Measurements from ENCODE around the gene IL10RB.

DNA sequence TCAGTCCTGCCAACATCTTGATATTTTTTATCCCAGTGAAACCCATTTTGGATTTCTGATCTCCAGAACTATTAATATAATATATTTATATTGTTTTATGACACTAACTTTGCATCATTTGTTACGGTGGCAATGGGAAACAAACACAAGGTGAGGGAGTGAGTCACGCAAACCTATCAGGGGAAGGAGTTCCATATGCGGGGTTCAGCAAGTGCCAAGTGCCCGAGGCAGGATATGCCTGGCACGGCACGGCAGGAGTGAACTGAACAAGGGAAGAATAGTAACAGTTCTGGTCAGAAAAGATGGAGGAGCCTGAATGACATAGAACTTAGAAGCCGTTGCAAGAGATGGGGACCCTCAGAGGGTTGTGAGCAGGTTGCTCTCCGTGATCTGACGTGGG lies 7.7 kb upstream of the IL10RB start:
- no peak for TF ChIP-seq POLR2AphosphoS5 (IDR thresholded peaks at IDR 0.05; ENCODE audit: low read depth, low read length)
- no peak for TF ChIP-seq POLR2A (IDR thresholded peaks at IDR 0.05; ENCODE audit: low read depth, low read length)
